ENCODE results near the gene PLXNA4.

Gene PLXNA4

GRCh38 chr7:132258231-132258630 lies 318.0 kb downstream of the PLXNA4 start:
- H3K4me1 ChIP-seq: peaks cover 33% of the 10 kb centered on the region
- no peaks in the 10 kb centered on the region for H3K36me3 ChIP-seq
- H3K27me3 ChIP-seq: no peaks in the 10 kb centered on the region
- no peak for DNase-seq
- no peak for TF ChIP-seq CTCF (IDR thresholded peaks at IDR 0.05; ENCODE audit: low read depth, low read length)
- H3K9me3 ChIP-seq: no peaks in the 10 kb centered on the region
- H3K4me3 ChIP-seq (ENCODE audit: low read depth, low read length): no peak overlapping the region

DNA sequence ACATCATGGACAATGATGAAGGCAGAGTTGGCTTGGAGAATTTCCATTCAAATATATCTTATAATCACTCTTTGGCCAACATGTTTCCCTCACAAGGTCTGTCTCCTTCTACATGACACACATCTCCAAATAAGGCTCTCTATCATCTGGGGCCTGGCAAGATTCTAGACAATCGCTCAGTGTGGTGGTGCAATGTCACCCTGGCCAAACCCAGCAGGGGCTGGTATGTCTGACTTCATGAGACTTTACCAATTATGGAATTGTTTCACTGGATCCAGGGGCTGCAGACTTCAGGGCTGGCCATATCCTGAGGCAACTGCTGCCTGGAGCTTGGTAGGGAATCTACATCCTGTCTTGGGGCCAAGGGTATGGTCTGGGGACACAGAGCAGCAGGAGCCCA lies 319.0 kb downstream of the PLXNA4 start:
- peaks cover 30% of the 10 kb centered on the region for H3K4me1 ChIP-seq
- H3K9me3 ChIP-seq: no peaks in the 10 kb centered on the region
- no peaks in the 10 kb centered on the region for H3K36me3 ChIP-seq
- no peak for TF ChIP-seq CTCF (IDR thresholded peaks at IDR 0.05; ENCODE audit: low read depth, low read length)
- no peak overlapping the region for H3K4me3 ChIP-seq (ENCODE audit: low read depth, low read length)
- H3K27me3 ChIP-seq: no peaks in the 10 kb centered on the region
- no peak for DNase-seq

DNA sequence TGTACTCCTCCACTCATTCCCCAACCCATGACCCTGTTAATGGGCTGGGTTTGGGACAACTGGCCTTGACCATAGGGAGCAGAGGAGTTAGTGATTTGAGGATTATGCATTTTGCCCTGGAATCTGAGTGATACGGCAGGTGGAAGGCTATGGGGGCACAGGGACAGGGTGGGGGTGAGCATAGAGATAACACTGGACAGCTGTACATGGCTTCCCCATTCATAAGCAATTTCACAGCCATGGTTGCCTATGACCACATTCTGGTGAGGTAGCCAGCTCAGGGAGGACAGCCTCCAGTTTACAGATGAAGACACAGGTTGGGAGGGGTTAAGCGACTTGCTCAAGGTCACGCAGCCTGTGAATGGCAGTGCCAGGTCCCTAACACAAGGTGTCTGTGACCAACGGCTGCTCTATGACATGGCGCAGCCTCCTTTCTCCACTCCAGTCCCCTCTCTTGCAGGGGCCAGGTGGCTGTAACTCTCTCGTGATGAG lies 319.5 kb downstream of the PLXNA4 start:
- H3K9me3 ChIP-seq: no peaks in the 10 kb centered on the region
- no peaks in the 10 kb centered on the region for H3K27me3 ChIP-seq
- no peaks in the 10 kb centered on the region for H3K36me3 ChIP-seq
- DNase-seq: no peak
- peaks cover 25% of the 10 kb centered on the region for H3K4me1 ChIP-seq
- no peak overlapping the region for H3K4me3 ChIP-seq (ENCODE audit: low read depth, low read length)
- TF ChIP-seq CTCF (IDR thresholded peaks at IDR 0.05; ENCODE audit: low read depth, low read length): no peak

- Histone ChIP-seq H3K4me3 (ENCODE audit: low read depth, low read length) (no peak overlapping the region), H3K4me1 (peaks cover 18% of the 10 kb centered on the region), H3K36me3 (no peaks in the 10 kb centered on the region), H3K9me3 (no peaks in the 10 kb centered on the region), H3K27me3 (no peaks in the 10 kb centered on the region)
- peak; percentile 56 for DNase-seq
- TF ChIP-seq CTCF (IDR thresholded peaks at IDR 0.05; ENCODE audit: low read depth, low read length): no peak
Measured at GRCh38 chr7:132255898-132256297, 320.4 kb downstream of the PLXNA4 start.

DNA sequence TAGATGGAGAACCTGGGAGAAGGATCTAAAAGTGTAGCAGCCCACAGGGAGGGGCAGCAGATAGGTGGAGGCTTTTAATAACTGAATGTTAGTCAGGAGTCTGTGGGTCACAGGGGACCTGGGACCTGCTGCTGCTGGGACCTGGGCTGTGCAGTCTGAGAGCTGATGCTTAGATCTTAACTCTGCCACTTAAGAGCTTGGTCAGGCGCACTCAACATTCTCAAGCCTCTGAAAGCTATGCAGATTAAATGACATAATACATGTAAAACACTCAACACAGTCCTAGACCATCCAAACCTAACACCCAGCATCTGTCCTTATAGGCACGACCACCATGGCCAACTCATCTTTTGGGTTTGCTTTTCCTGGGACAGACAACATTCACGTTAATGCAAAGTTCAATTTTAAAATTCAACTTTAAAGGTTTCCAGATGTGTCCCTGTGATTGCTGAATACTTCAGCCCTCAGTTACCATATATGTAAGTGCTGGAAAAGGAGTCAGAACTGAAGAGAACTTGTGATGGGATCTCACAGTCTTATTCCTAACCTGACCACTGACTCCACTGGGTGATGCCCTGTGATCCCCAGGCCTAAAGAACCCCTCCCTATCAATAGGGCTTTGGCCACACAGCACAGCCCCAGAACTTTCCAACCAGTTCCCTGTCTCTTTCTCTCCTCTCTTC lies 321.0 kb downstream of the PLXNA4 start:
- no peak for TF ChIP-seq CTCF (IDR thresholded peaks at IDR 0.05; ENCODE audit: low read depth, low read length)
- H3K9me3 ChIP-seq: no peaks in the 10 kb centered on the region
- no peak for DNase-seq
- H3K36me3 ChIP-seq: no peaks in the 10 kb centered on the region
- peaks cover 16% of the 10 kb centered on the region for H3K4me1 ChIP-seq
- no peaks in the 10 kb centered on the region for H3K27me3 ChIP-seq
- no peak overlapping the region for H3K4me3 ChIP-seq (ENCODE audit: low read depth, low read length)

- Histone ChIP-seq H3K4me3 (ENCODE audit: low read depth, low read length) (no peak overlapping the region), H3K27me3 (no peaks in the 10 kb centered on the region), H3K36me3 (no peaks in the 10 kb centered on the region), H3K9me3 (no peaks in the 10 kb centered on the region), H3K4me1 (peaks cover 16% of the 10 kb centered on the region)
- DNase-seq: no peak
- no peak for TF ChIP-seq CTCF (IDR thresholded peaks at IDR 0.05; ENCODE audit: low read depth, low read length)
Measured at GRCh38 chr7:132254455-132254854, 321.8 kb downstream of the PLXNA4 start.
